ENCODE results near the gene AJAP1.

The AJAP1 gene

GRCh38 chr1:4628992-4629391 is 25.4 kb upstream of the AJAP1 start:
- Histone ChIP-seq H3K9me3 (ENCODE audit: severe bottlenecking) (no peaks in the 10 kb centered on the region), H3K4me1 (ENCODE audit: insufficient read depth, poor library complexity, severe bottlenecking) (no peaks in the 10 kb centered on the region), H3K27me3 (ENCODE audit: insufficient read depth, poor library complexity, severe bottlenecking) (no peaks in the 10 kb centered on the region), H3K27ac (ENCODE audit: poor library complexity, severe bottlenecking) (no peak overlapping the region), H3K4me3 (ENCODE audit: severe bottlenecking) (no peak overlapping the region), H3K36me3 (ENCODE audit: low read depth) (no peaks in the 10 kb centered on the region)
- TF ChIP-seq CTCF (IDR thresholded peaks at IDR 0.05; ENCODE audit: poor library complexity, severe bottlenecking) = no peak
- ATAC-seq (ENCODE audit: low read depth) = no peak
- no peak for DNase-seq (ENCODE audit: low spot score)

GRCh38 chr1:4630561-4630960 is 23.8 kb upstream of the AJAP1 start:
- DNase-seq (ENCODE audit: low spot score) (no peak), ATAC-seq (ENCODE audit: low read depth) (no peak)
- no peak overlapping the region for H3K27ac ChIP-seq (ENCODE audit: poor library complexity, severe bottlenecking)
- TF ChIP-seq CTCF (IDR thresholded peaks at IDR 0.05; ENCODE audit: poor library complexity, severe bottlenecking) = no peak
- no peaks in the 10 kb centered on the region for H3K36me3 ChIP-seq (ENCODE audit: low read depth)
- no peaks in the 10 kb centered on the region for H3K9me3 ChIP-seq (ENCODE audit: severe bottlenecking)
- H3K4me3 ChIP-seq (ENCODE audit: severe bottlenecking) = no peak overlapping the region
- no peaks in the 10 kb centered on the region for H3K4me1 ChIP-seq (ENCODE audit: insufficient read depth, poor library complexity, severe bottlenecking)
- H3K27me3 ChIP-seq (ENCODE audit: insufficient read depth, poor library complexity, severe bottlenecking) = no peaks in the 10 kb centered on the region

GRCh38 chr1:4631321-4631720 is 23.1 kb upstream of the AJAP1 start:
- no peak for ATAC-seq (ENCODE audit: low read depth)

GRCh38 chr1:4633346-4633745 is 21.1 kb upstream of the AJAP1 start:
- no peaks in the 10 kb centered on the region for H3K4me1 ChIP-seq (ENCODE audit: insufficient read depth, poor library complexity, severe bottlenecking)
- no peak overlapping the region for H3K27ac ChIP-seq (ENCODE audit: poor library complexity, severe bottlenecking)
- TF ChIP-seq CTCF (IDR thresholded peaks at IDR 0.05; ENCODE audit: poor library complexity, severe bottlenecking) = no peak
- H3K4me3 ChIP-seq (ENCODE audit: severe bottlenecking) = no peak overlapping the region
- H3K9me3 ChIP-seq (ENCODE audit: severe bottlenecking) = no peaks in the 10 kb centered on the region
- ATAC-seq (ENCODE audit: low read depth) (no peak), DNase-seq (ENCODE audit: low spot score) (no peak)
- H3K27me3 ChIP-seq (ENCODE audit: insufficient read depth, poor library complexity, severe bottlenecking) = no peaks in the 10 kb centered on the region
- H3K36me3 ChIP-seq (ENCODE audit: low read depth) = no peaks in the 10 kb centered on the region

More at GRCh38 chr1:4631321-4631720, 23.1 kb upstream of the AJAP1 start:
- Histone ChIP-seq H3K9me3 (ENCODE audit: severe bottlenecking) (no peaks in the 10 kb centered on the region), H3K27me3 (ENCODE audit: insufficient read depth, poor library complexity, severe bottlenecking) (no peaks in the 10 kb centered on the region), H3K27ac (ENCODE audit: poor library complexity, severe bottlenecking) (no peak overlapping the region), H3K4me1 (ENCODE audit: insufficient read depth, poor library complexity, severe bottlenecking) (no peaks in the 10 kb centered on the region), H3K4me3 (ENCODE audit: severe bottlenecking) (no peak overlapping the region), H3K36me3 (ENCODE audit: low read depth) (no peaks in the 10 kb centered on the region)
- TF ChIP-seq CTCF (IDR thresholded peaks at IDR 0.05; ENCODE audit: poor library complexity, severe bottlenecking) = no peak
- no peak for DNase-seq (ENCODE audit: low spot score)

GRCh38 chr1:4634156-4634792 is 20.1 kb upstream of the AJAP1 start:
- no peaks in the 10 kb centered on the region for H3K36me3 ChIP-seq (ENCODE audit: low read depth)
- H3K4me3 ChIP-seq (ENCODE audit: severe bottlenecking) = no peak overlapping the region
- no peaks in the 10 kb centered on the region for H3K9me3 ChIP-seq (ENCODE audit: severe bottlenecking)
- TF ChIP-seq CTCF (IDR thresholded peaks at IDR 0.05; ENCODE audit: poor library complexity, severe bottlenecking) = no peak
- ATAC-seq (ENCODE audit: low read depth) (no peak), DNase-seq (ENCODE audit: low spot score) (no peak)
- no peaks in the 10 kb centered on the region for H3K27me3 ChIP-seq (ENCODE audit: insufficient read depth, poor library complexity, severe bottlenecking)
- H3K27ac ChIP-seq (ENCODE audit: poor library complexity, severe bottlenecking) = no peak overlapping the region
- H3K4me1 ChIP-seq (ENCODE audit: insufficient read depth, poor library complexity, severe bottlenecking) = no peaks in the 10 kb centered on the region

Data from RWPE2 (cell line).